Right lobe of liver (tissue), 6 donors: Measurements from ENCODE around the gene ACOX3. TPM values are rescaled to one million over a fixed set of nuclear protein-coding genes. Genes with fewer than 3 reads are reported as not detected.

Experiments
- ATAC-seq, 4 donors: fragments of 200-7000 bp; cut with Tn5 transposase; one replicate each; pipeline ENCODE4 v1.9.1; 2020; ENCODE audit warnings: mild to moderate bottlenecking in 4 of 4, moderate library complexity in 4 of 4
- DNase-seq, 3 donors: peaks; one replicate each; pipeline ENCODE4 v3.0.0-alpha.2; 2020
- H3K27ac ChIP-seq, 3 donors: fragments of 200-600 bp; one replicate each; pipeline ENCODE4 v1.8.0; 2022
- H3K27me3 ChIP-seq, 2 donors: fragments of 200-600 bp; one replicate each; pipeline ENCODE4 v1.8.0; 2022
- H3K36me3 ChIP-seq, 4 donors: fragments of 200-600 bp; sonication (generic) in 1 of 4; one replicate each; pipeline versions ENCODE4 v1.5.1 to v1.8.0; 2017 to 2022; ENCODE audit warnings: control low read depth in 1 of 4
- H3K4me1 ChIP-seq, 4 donors: fragments of 200-600 bp; sonication (generic) in 1 of 4; one replicate each; pipeline versions ENCODE4 v1.5.1 to v1.8.0; 2017 to 2022; ENCODE audit warnings: control low read depth in 1 of 4
- H3K4me3 ChIP-seq, 3 donors: fragments of 200-600 bp; one replicate each; pipeline ENCODE4 v1.8.0; 2022
- H3K9me3 ChIP-seq, 4 donors: fragments of 200-600 bp; sonication (generic) in 1 of 4; one replicate each; pipeline versions ENCODE4 v1.5.1 to v1.8.0; 2017 to 2022; ENCODE audit warnings: control low read depth in 1 of 4
- POLR2A ChIP-seq: fragments of 450-650 bp; IDR thresholded peaks from one replicate; pipeline ENCODE4 v1.6.1; 2017; ENCODE audit warnings: antibody characterized with exemption, mild to moderate bottlenecking
- WGBS: methylation state at CpG from one replicate; pipeline ENCODE4 v1.1.6; 2018; ENCODE audit warnings: low coverage, low lambda C conversion rate; ENCODE audit not compliant: insufficient coverage; ENCODE audit errors: missing lambda C conversion rate; 5-methylcytosine and 5-hydroxymethylcytosine counted together
- intact Hi-C, 2 donors: fragments of 100-400 bp; cut with DNase I; formaldehyde crosslinking; loops; one replicate each; pipeline versions ENCODE4 v1.11.2 to v1.14.1; 2022
- total RNA-seq, 6 experiments: library from RNA; depleted of rRNA in 2 of 6; stranded (reverse); fragments of >200 nt in 2 of 6; fragmentation: NEBNext Ultra II Directional in 3 of 6; extraction: Animal tissue kit (Norgen Biotek cat#: 25700) in 3 of 6; gene quantifications; one replicate each; pipeline versions ENCODE4 v1.1.0 to v1.2.4, GENCODE V29; 2016 to 2023
- TF ChIP-seq, protein P1 (sequence below), 4 donors: fragments of 200-600 bp in 3 of 4; fragments of 450-650 bp in 1 of 4; IDR thresholded peaks; one replicate each; pipeline versions ENCODE4 v1.5.1 to v1.8.0; 2016 to 2022; ENCODE audit warnings: antibody characterized with exemption in 4 of 4, mild to moderate bottlenecking in 2 of 4
- donor health status: DM: no; HTN: yes; CAD: no.
- donor health status: DM: no; HTN: no; CAD: no.
- donor health status: DM: no; HTN: no; CAD: no.
- donor health status: DM: no; HTN: yes; CAD: no.
- donor health status: DM: no; HTN: yes; CAD: no.

ACOX3 gene
- total RNA-seq, 6 experiments from 2014 or later = 18.5 to 36.9 (median 21.9) TPM

DNA sequence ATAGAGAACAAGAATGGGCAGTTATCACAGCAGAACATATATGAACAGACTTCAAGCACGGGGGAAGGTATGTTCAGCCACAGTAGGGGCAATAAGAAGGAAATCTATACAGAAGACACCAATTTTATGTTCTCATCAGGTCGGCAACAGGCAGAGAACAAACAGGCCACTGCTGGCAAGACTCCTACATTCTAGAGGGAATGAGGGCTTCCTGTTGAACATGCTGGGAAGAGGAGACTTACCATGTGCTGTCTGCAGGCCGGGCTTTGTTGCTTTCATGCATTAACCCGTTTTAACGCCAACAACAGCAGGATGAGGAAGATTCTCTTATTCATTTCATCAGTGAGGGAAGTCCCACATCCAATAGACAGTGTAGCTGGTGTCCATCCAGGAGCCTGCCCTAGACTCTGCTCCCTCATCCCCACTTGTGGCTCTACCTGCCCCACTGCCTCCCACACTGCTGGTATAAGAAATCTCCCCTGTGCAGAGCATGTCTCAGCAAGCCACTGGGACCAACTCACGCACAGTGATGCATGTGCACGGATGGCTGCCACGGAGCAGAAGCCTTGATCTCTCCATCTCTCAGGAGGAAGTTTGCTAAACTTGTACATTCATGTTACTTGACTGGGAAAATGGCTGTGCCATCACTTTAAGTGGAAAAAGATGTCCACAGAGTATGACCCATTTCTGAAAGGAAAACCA lies 84.5 kb downstream of the ACOX3 start:
- no peaks in the 10 kb centered on the region for H3K36me3 ChIP-seq
- no peak overlapping the region for H3K27ac ChIP-seq
- WGBS = 76% methylated on average over 8 of the region's 8 CpGs
- DNase-seq = no peak
- intact Hi-C loops = no loop called here
- ATAC-seq = no peak
- no peak overlapping the region for H3K4me3 ChIP-seq
- H3K4me1 ChIP-seq = no peaks in the 10 kb centered on the region
- TF ChIP-seq, protein P1, sequence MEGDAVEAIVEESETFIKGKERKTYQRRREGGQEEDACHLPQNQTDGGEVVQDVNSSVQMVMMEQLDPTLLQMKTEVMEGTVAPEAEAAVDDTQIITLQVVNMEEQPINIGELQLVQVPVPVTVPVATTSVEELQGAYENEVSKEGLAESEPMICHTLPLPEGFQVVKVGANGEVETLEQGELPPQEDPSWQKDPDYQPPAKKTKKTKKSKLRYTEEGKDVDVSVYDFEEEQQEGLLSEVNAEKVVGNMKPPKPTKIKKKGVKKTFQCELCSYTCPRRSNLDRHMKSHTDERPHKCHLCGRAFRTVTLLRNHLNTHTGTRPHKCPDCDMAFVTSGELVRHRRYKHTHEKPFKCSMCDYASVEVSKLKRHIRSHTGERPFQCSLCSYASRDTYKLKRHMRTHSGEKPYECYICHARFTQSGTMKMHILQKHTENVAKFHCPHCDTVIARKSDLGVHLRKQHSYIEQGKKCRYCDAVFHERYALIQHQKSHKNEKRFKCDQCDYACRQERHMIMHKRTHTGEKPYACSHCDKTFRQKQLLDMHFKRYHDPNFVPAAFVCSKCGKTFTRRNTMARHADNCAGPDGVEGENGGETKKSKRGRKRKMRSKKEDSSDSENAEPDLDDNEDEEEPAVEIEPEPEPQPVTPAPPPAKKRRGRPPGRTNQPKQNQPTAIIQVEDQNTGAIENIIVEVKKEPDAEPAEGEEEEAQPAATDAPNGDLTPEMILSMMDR (IDR thresholded peaks at IDR 0.05) = no peak
- TF ChIP-seq POLR2A = no peak
- H3K27me3 ChIP-seq = no peaks in the 10 kb centered on the region
- no peaks in the 10 kb centered on the region for H3K9me3 ChIP-seq

DNA sequence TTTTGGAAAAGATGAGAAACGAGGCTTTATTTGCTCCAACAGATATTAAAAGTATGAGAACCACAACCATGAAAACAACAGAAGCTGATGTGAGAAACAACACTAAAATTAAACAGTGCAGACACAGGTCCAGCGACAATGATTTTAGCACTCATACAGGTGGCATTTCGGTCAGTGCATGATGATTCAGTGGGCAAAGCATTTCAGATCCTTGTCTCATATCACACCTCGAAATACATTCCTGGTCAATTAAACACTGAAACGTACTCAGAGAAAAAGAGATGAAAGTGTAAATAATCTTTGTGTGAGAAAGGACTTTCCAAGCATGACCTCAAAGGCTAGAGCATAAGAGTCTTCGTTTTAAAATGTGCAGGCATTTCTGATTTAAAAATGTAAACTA lies 85.2 kb downstream of the ACOX3 start:
- 53% methylated on average over 6 of the region's 6 CpGs for WGBS
- Histone ChIP-seq H3K27ac (no peak overlapping the region), H3K4me3 (no peak overlapping the region), H3K27me3 (no peaks in the 10 kb centered on the region), H3K36me3 (no peaks in the 10 kb centered on the region), H3K4me1 (no peaks in the 10 kb centered on the region), H3K9me3 (no peaks in the 10 kb centered on the region)
- TF ChIP-seq POLR2A = no peak
- TF ChIP-seq, protein P1 (IDR thresholded peaks at IDR 0.05) = no peak
- ATAC-seq (no peak), DNase-seq (no peak)
- intact Hi-C loops = no loop called here

DNA sequence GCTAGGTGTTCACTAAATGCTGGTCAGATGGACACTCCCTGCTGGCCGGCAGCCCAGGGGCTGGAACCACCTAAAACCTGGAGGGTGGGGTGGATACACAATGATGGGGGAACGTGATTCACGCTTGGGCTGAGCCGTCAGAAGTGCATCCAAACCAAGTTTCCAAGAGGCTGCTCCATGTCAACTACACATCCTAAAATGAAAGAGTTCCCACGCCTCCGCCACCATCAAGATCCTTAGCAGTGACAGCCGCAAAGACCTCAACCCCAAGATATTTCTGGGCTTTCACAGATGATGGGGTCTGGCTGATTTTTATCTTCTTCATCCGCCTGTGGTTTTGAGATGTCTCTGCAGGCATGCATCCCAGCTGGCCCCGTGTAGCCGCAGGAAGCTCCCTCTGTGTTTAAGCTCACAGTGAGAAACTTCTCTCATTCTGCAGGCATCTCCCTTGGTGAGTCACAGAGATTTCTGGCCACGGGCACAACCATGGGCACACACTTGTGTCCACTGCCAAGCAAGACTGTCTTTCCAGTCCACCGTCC lies 86.5 kb downstream of the ACOX3 start:
- TF ChIP-seq POLR2A = no peak
- TF ChIP-seq, protein P1 (IDR thresholded peaks at IDR 0.05) = no peak
- intact Hi-C loops = no loop called here
- Histone ChIP-seq H3K4me3 (no peak overlapping the region), H3K27me3 (no peaks in the 10 kb centered on the region), H3K27ac (no peak overlapping the region), H3K9me3 (no peaks in the 10 kb centered on the region), H3K4me1 (no peaks in the 10 kb centered on the region), H3K36me3 (no peaks in the 10 kb centered on the region)
- 79% methylated on average over 10 of the region's 12 CpGs for WGBS
- DNase-seq (no peak), ATAC-seq (no peak)

GRCh38 chr4:8353158-8353669 lies 87.3 kb downstream of the ACOX3 start:
- Histone ChIP-seq H3K4me3 (no peak overlapping the region), H3K4me1 (no peaks in the 10 kb centered on the region), H3K27me3 (no peaks in the 10 kb centered on the region), H3K9me3 (no peaks in the 10 kb centered on the region), H3K36me3 (no peaks in the 10 kb centered on the region), H3K27ac (no peak overlapping the region)
- ATAC-seq (no peak), DNase-seq (no peak)
- no peak for TF ChIP-seq POLR2A
- TF ChIP-seq, protein P1 (IDR thresholded peaks at IDR 0.05) = no peak
- intact Hi-C loops = no loop called here
- WGBS = 80% methylated on average over 1 of the region's 9 CpGs
